Tibial nerve (tissue), 4 donors: Measurements from ENCODE around the gene CALU. TPM values are rescaled to one million over a fixed set of nuclear protein-coding genes. Genes with fewer than 3 reads are reported as not detected.

Source experiments
- DNase-seq, 2 donors: peaks; one replicate each; pipeline ENCODE4 v3.0.0-alpha.2; 2019; ENCODE audit warnings: low spot score in 2 of 2
- H3K27ac ChIP-seq, 4 donors: fragments of 200-600 bp; sonication (generic) in 3 of 4; one replicate each; pipeline ENCODE4 v1.5.1; 2017 to 2019; ENCODE audit warnings: mild to moderate bottlenecking in 1 of 4
- H3K27me3 ChIP-seq, 2 donors: fragments of 200-600 bp; sonication (generic) in 1 of 2; one replicate each; pipeline versions ENCODE4 v1.5.1 to v1.6.0; 2017 to 2019
- H3K36me3 ChIP-seq, 3 donors: fragments of 200-600 bp; sonication (generic); one replicate each; pipeline ENCODE4 v1.5.1; 2018 to 2019
- H3K4me1 ChIP-seq, 4 donors: fragments of 200-600 bp; sonication (generic) in 3 of 4; one replicate each; pipeline ENCODE4 v1.5.1; 2017 to 2019
- H3K4me3 ChIP-seq, 4 donors: fragments of 200-600 bp; sonication (generic) in 3 of 4; one replicate each; pipeline ENCODE4 v1.5.1; 2017 to 2019; ENCODE audit warnings: mild to moderate bottlenecking in 1 of 4, moderate library complexity in 1 of 4
- H3K9me3 ChIP-seq, 4 donors: fragments of 200-600 bp; sonication (generic) in 3 of 4; one replicate each; pipeline ENCODE4 v1.5.1; 2017 to 2019
- CTCF ChIP-seq, 5 experiments: fragments of 200-600 bp in 3 of 5; fragments of 450-650 bp in 2 of 5; sonication (generic) in 3 of 5; IDR thresholded peaks; one replicate each; pipeline ENCODE4 v1.5.1; 2016 to 2019; ENCODE audit warnings: antibody characterized with exemption in 5 of 5, mild to moderate bottlenecking in 3 of 5, moderate library complexity in 2 of 5
- EP300 ChIP-seq, 2 donors: sonication (generic); formaldehyde crosslinking; IDR thresholded peaks; one replicate each; pipeline ENCODE4 v1.6.1; 2017; ENCODE audit warnings: antibody characterized with exemption in 2 of 2, mild to moderate bottlenecking in 1 of 2
- POLR2A ChIP-seq, 2 donors: fragments of 450-650 bp; IDR thresholded peaks; one replicate each; pipeline ENCODE4 v1.6.1; 2017; ENCODE audit warnings: antibody characterized with exemption in 2 of 2, mild to moderate bottlenecking in 2 of 2, moderate library complexity in 2 of 2
- WGBS, 2 donors: methylation state at CpG; one replicate each; pipeline ENCODE4 v1.1.5; 2018; 5-methylcytosine and 5-hydroxymethylcytosine counted together
- total RNA-seq, 4 donors: library from RNA; depleted of rRNA; stranded (reverse); fragments of >200 nt; gene quantifications; one replicate each; pipeline ENCODE4 v1.1.0, GENCODE V29; 2016

Gene CALU
- total RNA-seq, 4 donors from 2014 or later = 77.3 to 94.8 (median 90.0) TPM

DNA sequence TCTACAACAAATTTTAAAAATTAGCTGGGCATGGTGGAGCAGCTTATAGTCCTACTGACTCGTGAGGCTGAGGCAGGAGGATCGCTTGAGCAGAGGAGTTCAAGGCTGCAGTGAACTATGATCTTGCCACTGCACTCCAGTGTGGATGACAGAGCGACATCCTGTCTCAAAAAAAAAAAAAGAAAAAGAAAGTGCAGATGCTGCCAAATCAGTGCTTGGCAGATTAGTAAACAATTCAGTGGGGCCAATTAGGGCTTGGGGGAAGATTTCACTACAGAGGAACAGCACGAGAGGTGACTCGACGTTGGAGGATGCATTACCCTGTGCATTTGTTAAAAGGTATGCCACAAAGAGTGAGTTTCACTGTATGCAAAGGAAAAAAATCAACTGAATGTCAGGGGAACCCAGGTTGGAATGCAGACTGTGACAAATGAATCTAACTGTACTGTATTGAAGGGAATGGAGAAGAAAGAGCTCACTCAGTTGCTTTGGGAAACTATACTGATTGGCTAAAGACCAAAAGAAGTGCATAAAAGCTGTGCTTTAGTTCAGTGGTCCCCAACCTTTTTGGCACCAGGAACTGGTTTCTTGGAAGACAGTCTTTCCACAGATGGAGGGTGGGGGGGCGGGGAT, 35.4 kb upstream of the CALU start:
- Histone ChIP-seq H3K27me3 (peaks cover 0 to 20% of the 10 kb centered on the region in 2 donors), H3K27ac (no peak overlapping the region), H3K4me1 (no peaks in the 10 kb centered on the region), H3K9me3 (no peaks in the 10 kb centered on the region), H3K4me3 (no peak overlapping the region), H3K36me3 (no peaks in the 10 kb centered on the region)
- WGBS, 2 donors = 68 to 70% methylated on average over 7 of the region's 7 CpGs
- TF ChIP-seq EP300 (IDR thresholded peaks at IDR 0.05) (no peak), CTCF (IDR thresholded peaks at IDR 0.05) (no peak), POLR2A (IDR thresholded peaks at IDR 0.05) (no peak)
- DNase-seq = no peak

DNA sequence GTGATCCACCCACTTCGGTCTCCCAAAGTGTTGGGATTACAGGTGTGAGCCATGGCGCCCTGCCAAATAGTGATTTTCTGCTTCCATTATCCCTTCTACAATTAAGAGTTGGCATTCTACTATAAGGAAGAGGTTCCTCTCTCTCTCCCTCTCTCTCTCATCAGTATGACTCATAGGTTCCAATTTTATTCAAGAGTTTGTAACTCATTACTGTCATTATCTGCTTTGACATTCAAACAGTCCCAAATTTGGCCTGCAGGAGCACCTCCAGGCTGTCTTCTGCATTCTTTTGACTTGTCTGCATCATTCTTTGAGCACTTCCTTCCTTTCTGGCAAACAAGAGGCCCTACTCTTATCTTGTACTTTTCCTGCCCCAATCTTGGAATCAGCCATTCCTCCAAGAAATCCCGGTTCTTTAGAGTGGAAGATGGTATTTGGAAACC, 33.2 kb upstream of the CALU start:
- 80 to 87% methylated on average over 3 of the region's 3 CpGs for WGBS, 2 donors
- Histone ChIP-seq H3K4me1 (no peaks in the 10 kb centered on the region), H3K27me3 (no peaks in the 10 kb centered on the region), H3K36me3 (no peaks in the 10 kb centered on the region), H3K4me3 (no peak overlapping the region), H3K27ac (no peak overlapping the region), H3K9me3 (no peaks in the 10 kb centered on the region)
- no peak for DNase-seq
- TF ChIP-seq POLR2A (IDR thresholded peaks at IDR 0.05) (no peak), EP300 (IDR thresholded peaks at IDR 0.05) (no peak), CTCF (IDR thresholded peaks at IDR 0.05) (no peak)

DNA sequence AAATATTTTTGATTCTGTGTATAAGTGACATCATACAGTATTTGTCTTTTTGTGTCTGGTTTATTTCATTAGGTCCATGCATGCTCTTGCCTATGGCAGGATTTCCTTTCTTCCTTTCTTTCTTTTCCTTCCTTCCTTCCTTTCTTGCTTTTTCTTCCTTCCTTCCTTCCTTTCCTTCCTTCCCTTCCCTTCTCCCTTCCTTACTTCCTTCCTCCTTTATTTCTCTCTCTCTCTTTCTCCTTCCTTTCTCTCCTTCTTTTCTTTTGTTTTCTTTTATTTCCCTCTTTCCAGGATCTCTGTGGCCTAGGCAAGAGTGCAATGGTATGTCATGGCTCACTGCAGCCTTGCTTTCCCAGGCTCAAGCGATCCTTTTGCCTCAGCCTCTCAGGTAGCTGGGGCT, 31.4 kb upstream of the CALU start:
- 76 to 93% methylated on average over 1 of the region's 1 CpG for WGBS, 2 donors
- TF ChIP-seq EP300 (IDR thresholded peaks at IDR 0.05) (no peak), POLR2A (IDR thresholded peaks at IDR 0.05) (no peak), CTCF (IDR thresholded peaks at IDR 0.05) (no peak)

DNA sequence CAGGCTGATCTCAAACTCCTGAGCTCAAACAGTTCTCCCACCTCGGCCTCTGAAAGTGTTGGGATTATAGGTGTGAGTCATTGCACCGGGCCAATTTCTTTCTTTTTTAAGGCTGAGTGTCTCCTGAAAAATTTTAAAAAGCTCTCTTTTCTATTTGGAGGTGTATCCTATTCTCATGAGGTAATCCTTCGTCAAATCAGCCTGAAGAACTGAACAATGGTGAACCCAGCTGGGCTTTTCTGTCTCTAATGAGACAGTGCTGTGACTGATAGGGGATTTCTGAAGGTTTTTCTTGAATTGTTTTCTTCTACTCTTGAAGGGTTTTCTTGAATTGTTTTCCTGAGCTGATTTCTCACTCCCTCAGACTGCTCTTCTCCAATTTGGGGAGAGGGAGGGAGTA, 30.9 kb upstream of the CALU start:
- 85 to 95% methylated on average over 3 of the region's 3 CpGs for WGBS, 2 donors
- Histone ChIP-seq H3K4me1 (no peaks in the 10 kb centered on the region), H3K36me3 (no peaks in the 10 kb centered on the region), H3K4me3 (no peak overlapping the region), H3K9me3 (peaks cover 0 to 2% (median 0%) of the 10 kb centered on the region in 4 donors), H3K27me3 (no peaks in the 10 kb centered on the region), H3K27ac (no peak overlapping the region)
- no peak for DNase-seq
- no peak for TF ChIP-seq CTCF (IDR thresholded peaks at IDR 0.05)
- TF ChIP-seq POLR2A (IDR thresholded peaks at IDR 0.05) = no peak
- TF ChIP-seq EP300 (IDR thresholded peaks at IDR 0.05) = no peak

More for the DNA sequence above, 31.4 kb upstream of the CALU start:
- Histone ChIP-seq H3K27ac (no peak overlapping the region), H3K9me3 (peaks cover 0 to 1% (median 0%) of the 10 kb centered on the region in 4 donors), H3K4me3 (no peak overlapping the region), H3K4me1 (no peaks in the 10 kb centered on the region), H3K27me3 (no peaks in the 10 kb centered on the region), H3K36me3 (no peaks in the 10 kb centered on the region)
- no peak for DNase-seq

GRCh38 chr7:128708824-128709223, 30.3 kb upstream of the CALU start:
- no peak for DNase-seq
- no peak for TF ChIP-seq EP300 (IDR thresholded peaks at IDR 0.05)
- Histone ChIP-seq H3K36me3 (no peaks in the 10 kb centered on the region), H3K27me3 (no peaks in the 10 kb centered on the region), H3K4me3 (no peak overlapping the region), H3K4me1 (no peaks in the 10 kb centered on the region), H3K9me3 (peaks cover 0 to 2% (median 0%) of the 10 kb centered on the region in 4 donors), H3K27ac (no peak overlapping the region)
- WGBS, 2 donors = 72% methylated on average over 3 of the region's 3 CpGs
